HG03571 (cell line): Measurements from ENCODE around the gene SERBP1.
"Not testable (repeated sequence)": the region's sequence is repeated elsewhere in the genome, so short reads cannot be mapped to it uniquely, and the experiment has no call there.

ENCODE experiments used
- ATAC-seq: cut with Tn5 transposase; IDR thresholded peaks from one replicate; pipeline ENCODE4 v1.9.1; 2021; ENCODE audit not compliant: unreplicated experiment

The SERBP1 gene

DNA sequence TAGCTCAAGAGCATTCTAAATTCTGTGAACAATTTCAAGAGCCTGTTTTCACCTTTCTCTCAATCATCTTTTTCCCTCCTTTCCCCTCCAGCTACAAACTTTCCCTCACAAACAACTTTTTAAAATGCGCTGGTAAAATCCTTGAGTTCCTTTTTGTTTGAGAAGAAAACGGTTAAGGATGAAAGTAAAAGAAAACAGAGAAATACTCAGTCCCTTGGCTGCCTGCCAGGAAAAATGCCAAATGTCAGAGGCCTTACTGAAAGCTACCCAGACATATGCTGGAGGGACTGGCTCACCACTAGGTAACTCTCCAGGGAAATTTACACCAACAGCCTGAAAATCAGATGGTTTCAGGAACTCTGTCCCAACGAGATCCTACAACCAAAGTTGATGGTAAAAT is 11.0 kb upstream of the SERBP1 start:
- peak; percentile 75 for ATAC-seq

- ATAC-seq, result no peak
Observed at GRCh38 chr1:67440339-67440738, 10.1 kb upstream of the SERBP1 start.

GRCh38 chr1:67439277-67440029 is 9.3 kb upstream of the SERBP1 start:
- no peak for ATAC-seq

GRCh38 chr1:67437961-67438360 is 7.8 kb upstream of the SERBP1 start:
- ATAC-seq, result no peak

DNA sequence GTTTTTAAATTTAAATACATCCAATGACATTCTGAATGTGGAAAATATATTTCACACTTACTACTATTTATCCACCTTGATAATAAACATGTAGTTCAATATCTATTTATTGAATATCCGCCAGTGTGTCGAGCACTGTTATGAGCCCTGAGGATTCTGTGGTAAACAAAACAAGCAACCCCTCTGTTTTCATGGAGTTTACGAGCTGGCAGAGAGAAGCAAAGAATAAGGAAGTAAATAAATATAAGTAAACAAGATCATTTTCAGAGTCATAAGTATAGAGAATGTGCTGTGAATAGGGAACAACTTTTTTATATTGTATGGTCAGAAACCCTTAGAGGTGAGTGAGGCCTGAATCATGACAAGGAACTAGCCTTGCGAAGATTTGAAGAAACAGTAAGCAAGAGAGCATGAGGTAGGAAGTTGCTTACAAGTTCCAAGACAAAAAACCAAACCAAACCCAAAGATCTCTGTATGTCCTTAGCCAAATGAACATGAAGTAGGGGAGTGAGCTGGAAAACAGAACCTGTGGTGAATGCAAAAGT is 6.4 kb upstream of the SERBP1 start:
- no peak for ATAC-seq

DNA sequence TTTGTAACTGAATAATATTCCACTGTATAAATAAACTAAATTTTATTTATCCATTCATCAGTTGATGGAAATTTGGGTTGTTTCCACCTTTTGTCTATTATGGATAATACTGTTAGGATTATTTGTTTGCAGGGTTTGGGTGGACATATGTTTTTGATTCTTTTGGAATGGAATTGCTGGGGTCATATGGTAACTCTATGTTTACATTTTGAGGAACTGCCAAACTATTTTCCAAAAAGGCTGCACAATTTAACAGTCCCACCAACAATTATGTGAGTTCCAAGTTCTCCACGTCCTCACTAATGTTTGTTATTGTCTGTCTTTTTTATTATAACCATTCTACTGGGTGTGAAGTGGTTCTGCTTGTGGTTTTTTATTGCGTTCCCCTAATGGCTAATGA is 4.3 kb upstream of the SERBP1 start:
- ATAC-seq, result no peak

DNA sequence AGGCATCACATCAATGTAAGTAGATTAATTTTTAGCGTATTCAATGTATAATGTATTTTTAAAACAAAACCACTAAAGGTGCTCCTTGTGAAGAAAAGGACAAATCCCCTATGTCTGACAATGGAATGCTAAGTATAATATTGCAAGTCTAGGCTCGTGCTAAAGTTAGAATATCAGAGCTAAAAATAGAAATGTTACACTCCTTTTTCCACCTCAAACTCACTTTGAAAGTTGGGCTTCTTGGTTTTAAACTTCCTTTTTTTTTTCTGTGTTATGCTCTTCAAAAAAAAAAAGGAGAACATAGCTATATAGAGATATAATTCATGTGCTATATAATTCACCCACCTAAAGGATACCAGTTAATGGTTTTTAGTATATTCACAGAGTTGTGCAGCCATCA is 3.6 kb upstream of the SERBP1 start:
- no peak for ATAC-seq

GRCh38 chr1:67432745-67433144 is 2.5 kb upstream of the SERBP1 start:
- ATAC-seq, result no peak

- ATAC-seq, result no peak
Observed at GRCh38 chr1:67431869-67432578, 1.8 kb upstream of the SERBP1 start.

- no peak for ATAC-seq
Observed at GRCh38 chr1:67431156-67431765, 1.1 kb upstream of the SERBP1 start.

GRCh38 chr1:67429528-67430357 is 459 bp downstream of the SERBP1 start:
- peak; percentile 1 for ATAC-seq

GRCh38 chr1:67429011-67429527 is 1.1 kb downstream of the SERBP1 start:
- ATAC-seq, result no peak

DNA sequence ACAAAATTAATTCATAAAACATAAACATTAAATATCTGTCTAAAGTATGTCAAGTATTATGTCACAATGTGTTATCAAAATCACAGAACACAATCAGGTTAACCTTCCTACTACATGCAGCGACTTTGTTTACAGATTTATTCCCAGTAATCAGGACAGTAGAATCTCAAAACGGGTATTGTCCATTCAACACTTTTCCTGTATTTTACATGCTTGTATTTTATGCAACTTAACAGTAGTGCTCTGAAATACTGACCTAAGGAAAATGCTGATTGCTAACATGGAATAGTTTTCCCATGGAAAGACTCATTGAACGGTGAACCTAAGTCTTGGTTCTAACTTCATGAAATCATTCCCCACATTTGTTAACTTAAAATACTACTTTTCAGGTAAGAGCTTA is 2.3 kb downstream of the SERBP1 start:
- ATAC-seq, result no peak

- ATAC-seq, result no peak
Observed at GRCh38 chr1:67427465-67427864, 2.7 kb downstream of the SERBP1 start.

- ATAC-seq, result no peak
Observed at GRCh38 chr1:67420835-67421492, 9.2 kb downstream of the SERBP1 start.

- no peak for ATAC-seq
Observed at GRCh38 chr1:67418839-67419586, 11.2 kb downstream of the SERBP1 start.

DNA sequence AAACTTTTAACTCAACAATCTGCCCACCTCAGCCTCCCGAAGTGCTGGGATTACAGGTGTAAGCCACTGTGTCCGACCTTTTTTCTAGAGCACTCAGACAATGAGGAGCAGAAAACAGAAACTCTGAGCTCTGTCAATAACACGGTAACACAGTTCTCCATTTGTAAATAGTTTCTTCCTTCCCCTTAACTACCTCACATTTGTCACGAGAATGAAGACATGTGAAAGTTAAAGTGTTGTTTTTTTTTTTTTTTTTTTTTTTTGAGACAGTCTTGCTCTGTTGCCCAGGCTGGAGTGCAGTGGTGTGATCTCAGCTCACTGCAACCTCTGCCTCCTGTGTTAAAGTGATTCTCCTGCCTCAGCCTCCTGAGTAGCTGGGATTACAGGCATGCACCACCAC is 12.5 kb downstream of the SERBP1 start:
- ATAC-seq, result not testable (repeated sequence)

- no peak for ATAC-seq
Observed at GRCh38 chr1:67415041-67415440, 15.2 kb downstream of the SERBP1 start.

GRCh38 chr1:67414574-67414973 is 15.6 kb downstream of the SERBP1 start:
- ATAC-seq, result no peak

DNA sequence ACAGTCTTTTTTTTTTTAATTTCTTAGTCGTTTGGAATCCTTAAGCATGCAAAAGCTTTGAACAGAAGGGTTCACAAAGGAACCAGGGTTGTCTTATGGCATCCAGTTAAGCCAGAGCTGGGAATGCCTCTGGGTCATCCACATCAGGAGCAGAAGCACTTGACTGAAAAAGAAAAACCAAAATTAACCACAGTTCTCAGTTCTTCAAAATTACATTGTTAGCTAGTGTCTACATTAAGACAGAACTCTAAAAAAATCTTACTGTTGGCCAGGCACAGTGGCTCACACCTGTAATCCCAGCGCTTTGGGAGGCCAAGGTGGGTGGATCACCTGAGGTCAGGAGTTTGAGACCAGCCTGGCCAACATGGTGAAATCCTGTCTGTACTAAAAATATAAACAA is 17.1 kb downstream of the SERBP1 start:
- ATAC-seq, result not testable (repeated sequence)
